HepG2 (cell line): ENCODE results near the gene ZCCHC3. TPM values are rescaled to one million over a fixed set of nuclear protein-coding genes. Genes with fewer than 3 reads are reported as not detected.

Source experiments
- ASH2L ChIP-seq: fragments of 300-600, 200-600 bp; sonication (generic); IDR thresholded peaks from 2 replicates; pipeline ENCODE4 v1.7.0; 2017; ENCODE audit warnings: low read depth, mild to moderate bottlenecking, moderate library complexity, mixed read lengths, low read length; ENCODE audit not compliant: insufficient read length
- IRF2 ChIP-seq: IDR thresholded peaks from 2 replicates; pipeline ENCODE4 v1.6.1; 2018; ENCODE audit warnings: missing genetic modification reagents, missing compliant biosample characterization
- KLF16 ChIP-seq, 2 experiments: sonication (generic) in 1 of 2; formaldehyde crosslinking in 1 of 2; IDR thresholded peaks; 2 replicates each; pipeline versions ENCODE4 v1.6.1 to v1.8.0; 2016 to 2023; ENCODE audit warnings: missing genetic modification reagents in 2 of 2, missing compliant biosample characterization in 1 of 2
- MEIS2 ChIP-seq: sonication (generic); formaldehyde crosslinking; IDR thresholded peaks from 2 replicates; pipeline ENCODE4 v1.9.0; 2021; ENCODE audit warnings: mild to moderate bottlenecking, missing genetic modification reagents
- POLR2A ChIP-seq, 2 experiments: IDR thresholded peaks; 2 replicates each; pipeline ENCODE4 v1.6.1; 2011; ENCODE audit warnings: low read depth in 2 of 2, low read length in 2 of 2, mild to moderate bottlenecking in 1 of 2, moderate library complexity in 1 of 2; ENCODE audit not compliant: insufficient read depth in 1 of 2
- RBM22 ChIP-seq: fragments of 200-400 bp; formaldehyde crosslinking; optimal IDR thresholded peaks from 2 replicates; pipeline ENCODE3; 2017; ENCODE audit warnings: mild to moderate bottlenecking, low read length, moderate library complexity
- SIX1 ChIP-seq: sonication (generic); formaldehyde crosslinking; IDR thresholded peaks from 2 replicates; pipeline ENCODE4 v1.4.0; 2020; ENCODE audit warnings: missing genetic modification reagents, borderline replicate concordance
- SMAD1 ChIP-seq: sonication (generic); formaldehyde crosslinking; IDR thresholded peaks from 2 replicates; pipeline ENCODE4 v1.4.0; 2020; ENCODE audit warnings: missing genetic modification reagents, low read depth, mild to moderate bottlenecking, borderline replicate concordance
- SOX13 ChIP-seq, 3 experiments: fragments of 450-650 bp in 1 of 3; sonication (generic) in 1 of 3; formaldehyde crosslinking in 1 of 3; IDR thresholded peaks in 2 of 3; conservative IDR thresholded peaks in 1 of 3; 2 replicates each; pipeline versions ENCODE4 v1.5.0 to v1.6.1; 2016 to 2020; ENCODE audit warnings: antibody characterized with exemption in 1 of 3, mild to moderate bottlenecking in 1 of 3, missing compliant biosample characterization in 1 of 3, missing genetic modification reagents in 1 of 3, moderate library complexity in 1 of 3
- ZC3H13 ChIP-seq: sonication (generic); formaldehyde crosslinking; IDR thresholded peaks from 2 replicates; pipeline ENCODE4 v1.8.1; 2023; ENCODE audit warnings: mild to moderate bottlenecking, missing genetic modification reagents, moderate library complexity
- ZC3H4 ChIP-seq: sonication (generic); formaldehyde crosslinking; IDR thresholded peaks from 2 replicates; pipeline ENCODE4 v1.4.0; 2020; ENCODE audit warnings: missing genetic modification reagents, borderline replicate concordance
- ZKSCAN1 ChIP-seq: fragments of 150-350 bp; IDR thresholded peaks from 2 replicates; pipeline ENCODE4 v1.6.1; 2014; ENCODE audit warnings: low read length
- ZNF274 ChIP-seq: sonication (generic); formaldehyde crosslinking; IDR thresholded peaks from 2 replicates; pipeline ENCODE4 v1.5.1; 2020; ENCODE audit warnings: mild to moderate bottlenecking, missing genetic modification reagents
- ZNF331 ChIP-seq: sonication (generic); formaldehyde crosslinking; IDR thresholded peaks from 2 replicates; pipeline ENCODE4 v1.4.0; 2020; ENCODE audit warnings: missing genetic modification reagents
- ZNF564 ChIP-seq: sonication (generic); formaldehyde crosslinking; IDR thresholded peaks from 2 replicates; pipeline ENCODE4 v1.8.1; 2023; ENCODE audit warnings: mild to moderate bottlenecking, missing genetic modification reagents
- ZNF720 ChIP-seq: sonication (generic); formaldehyde crosslinking; IDR thresholded peaks from 2 replicates; pipeline ENCODE4 v1.4.0; 2020; ENCODE audit warnings: missing genetic modification reagents
- ZNF879 ChIP-seq: sonication (generic); formaldehyde crosslinking; IDR thresholded peaks from 2 replicates; pipeline ENCODE4 v1.8.1; 2023; ENCODE audit warnings: missing genetic modification reagents
- ZSCAN31 ChIP-seq: sonication (generic); formaldehyde crosslinking; IDR thresholded peaks from 2 replicates; pipeline ENCODE4 v1.5.0; 2020; ENCODE audit warnings: low read depth, mild to moderate bottlenecking, missing genetic modification reagents
- polyA plus RNA-seq, 8 experiments: library from polyadenylated mRNA; depleted of rRNA in 3 of 8; stranded (reverse) in 7 of 8; unstranded in 1 of 8; fragments of >200 nt; fragmentation: Illumina TruSeq in 4 of 8; extraction: Trizol in 4 of 8; gene quantifications; 2 replicates each; pipeline versions ENCODE4 v1.2.1 to v1.2.3, GENCODE V29; 2011 to 2016; ENCODE audit warnings: low read depth in 4 of 8, missing spikeins in 1 of 8, mixed read lengths in 1 of 8; ENCODE audit not compliant: insufficient read depth in 1 of 8
- total RNA-seq, 5 experiments: library from RNA; depleted of rRNA; stranded (reverse); fragments of >200 nt; fragmentation: Illumina TruSeq; extraction: Trizol; gene quantifications; 2 replicates each; pipeline ENCODE4 v1.2.3, GENCODE V29; 2016; ENCODE audit warnings: low read depth in 1 of 5
- TF ChIP-seq, protein P1 (sequence below): IDR thresholded peaks from 2 replicates; pipeline ENCODE4 v1.6.1; 2016; ENCODE audit warnings: missing compliant biosample characterization, missing genetic modification reagents, borderline replicate concordance
- TF ChIP-seq, protein P2 (sequence below): sonication (generic); formaldehyde crosslinking; IDR thresholded peaks from 2 replicates; pipeline ENCODE4 v1.9.0; 2021; ENCODE audit warnings: missing genetic modification reagents, mild to moderate bottlenecking, borderline replicate concordance
- TF ChIP-seq, protein P3 (sequence below): sonication (generic); formaldehyde crosslinking; IDR thresholded peaks from 2 replicates; pipeline ENCODE4 v1.5.1; 2020; ENCODE audit warnings: mild to moderate bottlenecking, missing genetic modification reagents
- TF ChIP-seq, protein P4 (sequence below): sonication (generic); formaldehyde crosslinking; IDR thresholded peaks from 2 replicates; pipeline ENCODE4 v1.5.1; 2020; ENCODE audit warnings: mild to moderate bottlenecking, missing genetic modification reagents, moderate library complexity

The ZCCHC3 gene
- total and polyA plus RNA-seq, 2 of the 13 experiments (the other 11 are each of a cell fraction or from before 2014, with no cell fraction given) = 46.6 to 63.0 TPM

DNA sequence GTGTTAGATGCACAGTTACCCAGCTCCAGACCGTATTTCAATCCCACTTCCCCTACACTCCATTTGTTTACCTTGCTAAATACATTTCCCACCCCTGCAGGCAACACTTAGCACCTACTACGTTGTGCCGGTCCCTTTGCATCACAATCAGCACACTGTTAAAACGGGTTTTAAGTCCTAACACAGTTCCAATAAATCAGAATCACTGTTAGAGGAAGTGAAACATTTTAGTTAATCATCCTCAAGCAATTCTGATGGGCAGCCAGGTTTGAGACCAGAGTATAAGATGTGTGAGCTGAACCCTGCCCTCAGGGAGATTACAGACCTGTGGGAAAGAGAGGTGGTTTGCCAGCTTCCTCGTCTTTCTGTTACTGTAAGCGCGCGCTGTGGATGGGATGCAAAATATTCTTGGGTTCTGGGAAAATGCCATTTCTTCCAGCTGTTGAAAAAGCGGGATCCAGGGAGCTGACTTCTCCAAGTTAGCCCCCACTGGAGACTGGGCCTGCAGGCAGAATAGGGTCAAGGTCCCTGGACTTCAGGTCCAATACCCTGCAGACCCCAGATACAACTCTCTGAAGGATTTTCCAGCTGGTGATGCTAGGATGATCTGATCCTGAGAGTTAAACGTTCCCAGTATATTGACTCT, 3.1 kb downstream of the ZCCHC3 start (continued):
- TF ChIP-seq, protein P1, sequence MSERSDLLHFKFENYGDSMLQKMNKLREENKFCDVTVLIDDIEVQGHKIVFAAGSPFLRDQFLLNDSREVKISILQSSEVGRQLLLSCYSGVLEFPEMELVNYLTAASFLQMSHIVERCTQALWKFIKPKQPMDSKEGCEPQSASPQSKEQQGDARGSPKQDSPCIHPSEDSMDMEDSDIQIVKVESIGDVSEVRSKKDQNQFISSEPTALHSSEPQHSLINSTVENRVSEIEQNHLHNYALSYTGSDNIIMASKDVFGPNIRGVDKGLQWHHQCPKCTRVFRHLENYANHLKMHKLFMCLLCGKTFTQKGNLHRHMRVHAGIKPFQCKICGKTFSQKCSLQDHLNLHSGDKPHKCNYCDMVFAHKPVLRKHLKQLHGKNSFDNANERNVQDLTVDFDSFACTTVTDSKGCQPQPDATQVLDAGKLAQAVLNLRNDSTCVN (CRISPR knock-in tag) = no peak
- TF ChIP-seq ZKSCAN1 (peak; percentile 80), ZNF274 (CRISPR knock-in tag) (no peak), KLF16 (CRISPR knock-in tag; IDR thresholded peaks at IDR 0.05) (0 out of 4 replicates have a peak, but pooled peaks of 1 of the 2 experiments have one; percentile 40), ZNF720 (CRISPR knock-in tag) (0 out of 2 replicates have a peak, but pooled peaks have one; percentile 20), ASH2L (no peak), ZSCAN31 (CRISPR knock-in tag) (peak; percentile 20; the same call in 1 of the 2 replicates), SIX1 (CRISPR knock-in tag) (0 out of 2 replicates have a peak, but pooled peaks have one; percentile 23), SMAD1 (0 out of 2 replicates have a peak, but pooled peaks have one; percentile 6), ZC3H13 (peak; percentile 57; the same call in 1 of the 2 replicates), POLR2A (IDR thresholded peaks at IDR 0.05; ENCODE audit: insufficient read depth in 1 of 2, low read depth in 2 of 2, low read length in 2 of 2) (peak in 1 of 2 experiments; percentile 11; a peak in 3 of 4 replicates), ZNF879 (no peak), ZNF564 (CRISPR knock-in tag) (no peak), ZC3H4 (CRISPR knock-in tag) (peak; percentile 63), IRF2 (peak; percentile 15; the same call in 1 of the 2 replicates), SOX13 (IDR thresholded peaks at IDR 0.05) (no peak), SOX13 (CRISPR knock-in tag; conservative IDR thresholded peaks at IDR 0.05 in 1 of 2, IDR thresholded peaks at IDR 0.05 in 1 of 2) (0 out of 4 replicates have a peak, but pooled peaks of 1 of the 2 experiments have one; percentile 21), RBM22 (peak; percentile 68), ZNF331 (CRISPR knock-in tag) (0 out of 2 replicates have a peak, but pooled peaks have one; percentile 31), MEIS2 (no peak)
- TF ChIP-seq, protein P2, sequence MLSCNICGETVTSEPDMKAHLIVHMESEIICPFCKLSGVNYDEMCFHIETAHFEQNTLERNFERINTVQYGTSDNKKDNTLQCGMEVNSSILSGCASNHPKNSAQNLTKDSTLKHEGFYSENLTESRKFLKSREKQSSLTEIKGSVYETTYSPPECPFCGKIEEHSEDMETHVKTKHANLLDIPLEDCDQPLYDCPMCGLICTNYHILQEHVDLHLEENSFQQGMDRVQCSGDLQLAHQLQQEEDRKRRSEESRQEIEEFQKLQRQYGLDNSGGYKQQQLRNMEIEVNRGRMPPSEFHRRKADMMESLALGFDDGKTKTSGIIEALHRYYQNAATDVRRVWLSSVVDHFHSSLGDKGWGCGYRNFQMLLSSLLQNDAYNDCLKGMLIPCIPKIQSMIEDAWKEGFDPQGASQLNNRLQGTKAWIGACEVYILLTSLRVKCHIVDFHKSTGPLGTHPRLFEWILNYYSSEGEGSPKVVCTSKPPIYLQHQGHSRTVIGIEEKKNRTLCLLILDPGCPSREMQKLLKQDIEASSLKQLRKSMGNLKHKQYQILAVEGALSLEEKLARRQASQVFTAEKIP (CRISPR knock-in tag) = no peak
- TF ChIP-seq, protein P3, sequence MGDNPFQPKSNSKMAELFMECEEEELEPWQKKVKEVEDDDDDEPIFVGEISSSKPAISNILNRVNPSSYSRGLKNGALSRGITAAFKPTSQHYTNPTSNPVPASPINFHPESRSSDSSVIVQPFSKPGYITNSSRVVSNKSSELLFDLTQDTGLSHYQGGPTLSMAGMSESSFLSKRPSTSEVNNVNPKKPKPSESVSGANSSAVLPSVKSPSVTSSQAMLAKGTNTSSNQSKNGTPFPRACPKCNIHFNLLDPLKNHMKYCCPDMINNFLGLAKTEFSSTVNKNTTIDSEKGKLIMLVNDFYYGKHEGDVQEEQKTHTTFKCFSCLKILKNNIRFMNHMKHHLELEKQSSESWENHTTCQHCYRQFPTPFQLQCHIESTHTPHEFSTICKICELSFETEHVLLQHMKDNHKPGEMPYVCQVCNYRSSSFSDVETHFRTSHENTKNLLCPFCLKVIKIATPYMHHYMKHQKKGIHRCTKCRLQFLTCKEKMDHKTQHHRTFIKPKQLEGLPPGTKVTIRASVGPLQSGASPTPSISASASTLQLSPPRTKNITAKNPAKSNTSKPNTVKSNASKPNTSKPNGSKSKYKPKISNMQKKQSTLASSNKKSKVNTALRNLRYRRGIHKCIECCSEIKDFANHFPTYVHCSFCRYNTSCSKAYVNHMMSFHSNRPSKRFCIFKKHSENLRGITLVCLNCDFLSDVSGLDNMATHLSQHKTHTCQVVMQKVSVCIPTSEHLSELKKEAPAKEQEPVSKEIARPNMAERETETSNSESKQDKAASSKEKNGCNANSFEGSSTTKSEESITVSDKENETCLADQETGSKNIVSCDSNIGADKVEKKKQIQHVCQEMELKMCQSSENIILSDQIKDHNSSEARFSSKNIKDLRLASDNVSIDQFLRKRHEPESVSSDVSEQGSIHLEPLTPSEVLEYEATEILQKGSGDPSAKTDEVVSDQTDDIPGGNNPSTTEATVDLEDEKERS = peak; percentile 62; the same call in 1 of the 2 replicates
- TF ChIP-seq, protein P4, sequence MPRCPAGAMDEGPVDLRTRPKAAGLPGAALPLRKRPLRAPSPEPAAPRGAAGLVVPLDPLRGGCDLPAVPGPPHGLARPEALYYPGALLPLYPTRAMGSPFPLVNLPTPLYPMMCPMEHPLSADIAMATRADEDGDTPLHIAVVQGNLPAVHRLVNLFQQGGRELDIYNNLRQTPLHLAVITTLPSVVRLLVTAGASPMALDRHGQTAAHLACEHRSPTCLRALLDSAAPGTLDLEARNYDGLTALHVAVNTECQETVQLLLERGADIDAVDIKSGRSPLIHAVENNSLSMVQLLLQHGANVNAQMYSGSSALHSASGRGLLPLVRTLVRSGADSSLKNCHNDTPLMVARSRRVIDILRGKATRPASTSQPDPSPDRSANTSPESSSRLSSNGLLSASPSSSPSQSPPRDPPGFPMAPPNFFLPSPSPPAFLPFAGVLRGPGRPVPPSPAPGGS (CRISPR knock-in tag) = 0 out of 2 replicates have a peak, but pooled peaks have one; percentile 7
